Epithelial cell of proximal tubule (primary cell): ENCODE results near the gene SPPL2B. TPM values are rescaled to one million over a fixed set of nuclear protein-coding genes. Genes with fewer than 3 reads are reported as not detected.

Source experiments
- DNase-seq: peaks from one replicate; pipeline ENCODE4 v3.0.0-alpha.2; 2011; ENCODE audit warnings: low read depth
- H3K4me3 ChIP-seq: 2 replicates; pipeline ENCODE4 v1.5.1; 2011; ENCODE audit warnings: low read depth, mild to moderate bottlenecking, low read length
- total RNA-seq: library from RNA; depleted of rRNA; stranded (reverse); fragments of >200 nt; gene quantifications from 2 replicates; pipeline ENCODE4 v1.2.3, GENCODE V29; 2015
- TF ChIP-seq, protein P1 (sequence below): conservative IDR thresholded peaks from 2 replicates; pipeline ENCODE4 v1.5.1; 2012; ENCODE audit warnings: low read depth, mild to moderate bottlenecking, low read length

SPPL2B gene
- total RNA-seq, 1 donor from 2014 or later, result 30.6 TPM

DNA sequence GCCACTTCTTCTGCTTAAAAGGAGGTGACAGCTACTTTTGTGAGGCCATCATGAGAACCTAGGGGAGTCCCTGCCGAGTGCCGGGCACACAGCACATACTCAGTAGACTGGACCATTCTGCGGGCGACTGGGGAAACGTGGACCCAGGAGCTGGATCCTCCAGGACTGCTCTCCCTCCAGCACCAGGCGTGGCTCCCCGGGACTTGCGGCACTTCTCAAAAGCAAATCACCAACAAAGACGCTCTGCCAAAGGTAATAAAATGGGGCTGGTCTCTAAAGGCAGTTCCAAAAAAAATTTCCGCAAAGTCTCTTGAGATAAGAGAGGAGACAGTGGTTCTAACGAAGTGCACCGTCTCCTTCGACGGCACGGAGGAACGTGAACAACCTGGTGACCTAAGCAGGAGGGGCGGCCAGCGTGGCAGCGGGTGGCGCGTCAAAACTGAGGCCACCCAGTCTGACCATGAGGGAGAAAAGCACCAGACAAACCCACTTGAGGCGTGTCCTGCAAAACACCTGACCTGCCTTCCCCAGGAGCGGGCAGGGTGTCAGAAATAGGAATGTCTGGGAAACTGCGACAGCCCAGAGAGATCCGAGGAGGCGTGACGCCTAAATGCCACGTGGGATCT lies 30.2 kb downstream of the SPPL2B start:
- no peak for DNase-seq
- TF ChIP-seq, protein P1, sequence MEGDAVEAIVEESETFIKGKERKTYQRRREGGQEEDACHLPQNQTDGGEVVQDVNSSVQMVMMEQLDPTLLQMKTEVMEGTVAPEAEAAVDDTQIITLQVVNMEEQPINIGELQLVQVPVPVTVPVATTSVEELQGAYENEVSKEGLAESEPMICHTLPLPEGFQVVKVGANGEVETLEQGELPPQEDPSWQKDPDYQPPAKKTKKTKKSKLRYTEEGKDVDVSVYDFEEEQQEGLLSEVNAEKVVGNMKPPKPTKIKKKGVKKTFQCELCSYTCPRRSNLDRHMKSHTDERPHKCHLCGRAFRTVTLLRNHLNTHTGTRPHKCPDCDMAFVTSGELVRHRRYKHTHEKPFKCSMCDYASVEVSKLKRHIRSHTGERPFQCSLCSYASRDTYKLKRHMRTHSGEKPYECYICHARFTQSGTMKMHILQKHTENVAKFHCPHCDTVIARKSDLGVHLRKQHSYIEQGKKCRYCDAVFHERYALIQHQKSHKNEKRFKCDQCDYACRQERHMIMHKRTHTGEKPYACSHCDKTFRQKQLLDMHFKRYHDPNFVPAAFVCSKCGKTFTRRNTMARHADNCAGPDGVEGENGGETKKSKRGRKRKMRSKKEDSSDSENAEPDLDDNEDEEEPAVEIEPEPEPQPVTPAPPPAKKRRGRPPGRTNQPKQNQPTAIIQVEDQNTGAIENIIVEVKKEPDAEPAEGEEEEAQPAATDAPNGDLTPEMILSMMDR, result no peak
- no peak overlapping the region for H3K4me3 ChIP-seq

DNA sequence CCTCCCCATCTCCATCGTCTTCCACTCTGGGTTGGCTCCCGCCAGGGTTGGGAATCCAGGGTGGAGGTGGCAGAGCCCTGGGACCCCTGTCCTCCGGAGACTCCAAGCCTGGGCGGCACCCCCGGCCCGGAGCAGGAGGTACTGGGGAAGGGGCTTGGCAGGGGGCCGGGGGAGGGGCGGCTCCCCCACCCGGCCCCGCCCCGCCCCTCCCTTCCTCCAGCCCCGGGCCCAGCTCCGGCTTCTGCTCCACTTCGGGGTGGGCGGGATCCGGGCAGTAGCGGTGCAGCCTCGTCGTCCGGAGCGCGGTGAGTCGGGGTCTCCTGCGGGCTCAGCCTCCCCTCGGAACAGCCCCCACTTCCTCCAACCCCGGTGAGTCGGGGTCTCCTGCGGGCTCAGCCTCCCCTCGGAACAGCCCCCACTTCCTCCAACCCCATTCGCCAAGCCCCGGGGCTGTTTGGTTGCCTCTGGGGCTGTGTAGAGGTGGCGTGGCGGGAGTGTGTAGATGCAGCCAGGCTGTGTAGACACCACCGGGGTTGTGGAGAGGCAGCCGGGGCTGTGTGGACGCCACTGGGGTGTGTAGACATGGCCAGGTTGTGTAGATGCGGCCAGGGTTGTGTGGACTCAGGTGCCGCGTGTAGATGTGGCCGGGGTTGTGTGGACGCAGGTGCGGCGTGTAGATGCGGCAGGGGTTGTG lies 31.7 kb downstream of the SPPL2B start, which contains the start of gene TMPRSS9:
Gene TMPRSS9 (plus strand): TSS at position 274 of the 694 bp plus-strand sequence. CDS start 29,521 bp downstream, outside the sequence.
- H3K4me3 ChIP-seq, result no peak within 1 kb of the TSS
- TF ChIP-seq, protein P1, result no peak
- no peak for DNase-seq

DNA sequence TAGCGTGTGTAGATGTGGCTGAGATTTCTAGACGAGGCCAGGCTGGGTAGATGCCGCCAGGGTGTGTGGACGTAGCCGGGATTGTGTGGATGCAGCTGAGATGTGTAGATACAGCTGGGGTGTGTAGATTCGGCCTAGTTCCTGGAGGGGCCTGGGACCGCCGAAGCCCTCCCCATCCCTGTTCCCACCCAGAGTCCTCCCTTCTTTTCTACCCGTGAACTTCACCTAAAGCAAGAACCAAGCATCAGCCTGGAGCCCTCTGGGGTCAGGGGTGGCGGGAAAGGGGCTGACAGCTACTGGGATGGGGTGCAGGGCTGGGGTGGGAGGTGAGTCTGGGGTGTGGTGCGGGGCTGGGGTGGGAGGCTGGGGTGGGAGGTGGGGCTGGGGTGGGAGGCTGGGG lies 32.3 kb downstream of the SPPL2B start:
- DNase-seq, result no peak
- TF ChIP-seq, protein P1, result no peak
- no peak overlapping the region for H3K4me3 ChIP-seq

GRCh38 chr19:2361246-2362045 lies 33.0 kb downstream of the SPPL2B start:
- no peak overlapping the region for H3K4me3 ChIP-seq
- TF ChIP-seq, protein P1, result no peak
- DNase-seq, result no peak

DNA sequence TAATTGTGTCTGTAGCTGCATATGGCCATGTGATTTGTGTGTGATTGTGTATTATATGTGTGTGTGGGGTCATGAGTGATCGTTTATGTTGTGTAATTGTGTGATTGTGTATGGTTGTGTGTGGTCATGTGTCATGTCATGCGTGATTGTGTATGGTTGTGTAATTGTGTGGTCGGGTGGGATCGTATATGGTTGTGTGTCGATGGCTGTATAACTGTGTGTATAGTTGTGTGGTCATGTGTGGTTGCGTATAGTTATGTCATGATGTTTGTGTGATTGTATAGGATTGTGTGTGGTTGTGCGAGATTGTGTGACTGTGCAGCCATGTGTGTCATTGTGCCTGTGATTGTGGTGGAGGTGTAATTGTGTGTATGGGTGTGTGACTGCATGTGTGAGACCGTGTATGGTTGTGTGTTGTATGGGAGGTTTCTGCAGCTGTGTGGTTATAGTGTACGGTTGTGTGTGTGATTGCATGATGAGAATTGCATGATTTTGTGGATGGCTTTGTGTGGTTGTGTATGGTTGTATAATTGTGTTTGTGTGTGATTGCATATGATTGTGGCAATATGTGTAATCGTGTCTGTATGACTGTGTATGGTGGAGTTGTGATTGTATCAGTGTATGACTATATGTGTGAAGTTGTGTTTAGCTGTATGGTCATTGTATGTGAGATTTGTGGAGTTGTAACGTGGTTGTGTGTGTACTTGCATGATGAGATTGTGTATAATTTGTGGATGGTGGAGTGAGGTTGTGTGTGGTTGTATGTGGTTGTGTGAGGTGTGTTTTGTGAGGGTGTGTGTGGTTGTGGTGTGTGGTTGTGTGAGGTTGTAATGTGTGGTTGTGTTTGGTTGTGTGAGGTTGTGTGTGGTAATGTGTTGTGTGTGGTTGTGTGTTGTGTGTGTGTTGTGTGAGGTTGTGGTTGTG lies 33.8 kb downstream of the SPPL2B start:
- H3K4me3 ChIP-seq, result no peak overlapping the region
- TF ChIP-seq, protein P1, result no peak
- no peak for DNase-seq

DNA sequence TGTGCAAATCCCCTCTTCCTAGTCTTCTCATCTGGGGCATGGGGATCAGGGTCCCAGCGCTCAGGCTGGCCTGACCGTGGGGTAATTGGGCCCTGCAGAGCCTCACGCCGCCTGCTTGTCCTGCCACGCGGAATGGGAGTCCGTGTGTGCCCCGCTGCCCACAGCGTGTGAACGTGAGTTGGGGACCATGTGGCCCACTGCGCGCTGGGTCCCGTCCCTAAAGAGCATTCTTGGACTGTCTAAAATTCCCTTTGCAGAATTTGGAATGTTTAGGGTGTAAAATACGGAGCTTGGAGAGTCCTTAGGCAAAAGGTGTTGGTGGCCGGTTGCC lies 34.5 kb downstream of the SPPL2B start:
- TF ChIP-seq, protein P1, result no peak
- no peak for DNase-seq
- no peak overlapping the region for H3K4me3 ChIP-seq
